A549 treated with dexamethasone at 1 μM for 4 hours (cell line): ENCODE data around the gene SFN. TPM values are rescaled to one million over a fixed set of nuclear protein-coding genes. Genes with fewer than 3 reads are reported as not detected.

Experiments used
- total RNA-seq: library from RNA; stranded (reverse); fragments of 200-300 nt; extraction: Qiagen RNA extraction; gene quantifications from 5 replicates; pipeline ENCODE4 v1.2.3, GENCODE V29; 2022

SFN gene
- 468 to 645 TPM (median 543 TPM) in 5 replicates for total RNA-seq

DNA sequence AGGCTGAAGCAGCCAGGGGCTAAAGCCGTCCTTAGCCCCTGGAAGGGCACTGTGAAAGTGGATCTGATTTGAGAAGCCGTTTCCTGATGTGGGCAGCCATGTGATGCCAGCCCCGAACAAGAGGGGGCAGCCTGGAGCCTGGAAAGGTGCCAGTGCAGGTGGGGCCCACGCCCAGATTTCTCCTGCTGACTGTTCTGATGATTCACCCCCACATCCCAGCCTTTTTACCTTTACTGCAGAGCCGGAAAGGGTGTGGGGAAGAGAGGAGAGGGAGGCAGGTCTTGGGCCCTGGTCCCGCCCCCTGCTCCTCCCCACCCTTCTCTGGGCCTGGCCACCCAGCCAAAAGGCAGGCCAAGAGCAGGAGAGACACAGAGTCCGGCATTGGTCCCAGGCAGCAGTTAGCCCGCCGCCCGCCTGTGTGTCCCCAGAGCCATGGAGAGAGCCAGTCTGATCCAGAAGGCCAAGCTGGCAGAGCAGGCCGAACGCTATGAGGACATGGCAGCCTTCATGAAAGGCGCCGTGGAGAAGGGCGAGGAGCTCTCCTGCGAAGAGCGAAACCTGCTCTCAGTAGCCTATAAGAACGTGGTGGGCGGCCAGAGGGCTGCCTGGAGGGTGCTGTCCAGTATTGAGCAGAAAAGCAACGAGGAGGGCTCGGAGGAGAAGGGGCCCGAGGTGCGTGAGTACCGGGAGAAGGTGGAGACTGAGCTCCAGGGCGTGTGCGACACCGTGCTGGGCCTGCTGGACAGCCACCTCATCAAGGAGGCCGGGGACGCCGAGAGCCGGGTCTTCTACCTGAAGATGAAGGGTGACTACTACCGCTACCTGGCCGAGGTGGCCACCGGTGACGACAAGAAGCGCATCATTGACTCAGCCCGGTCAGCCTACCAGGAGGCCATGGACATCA is at the start of gene SFN:
TSS of gene SFN (plus strand) at position 369 of the 904 bp plus-strand sequence. CDS start at position 433, 64 bp downstream.

DNA sequence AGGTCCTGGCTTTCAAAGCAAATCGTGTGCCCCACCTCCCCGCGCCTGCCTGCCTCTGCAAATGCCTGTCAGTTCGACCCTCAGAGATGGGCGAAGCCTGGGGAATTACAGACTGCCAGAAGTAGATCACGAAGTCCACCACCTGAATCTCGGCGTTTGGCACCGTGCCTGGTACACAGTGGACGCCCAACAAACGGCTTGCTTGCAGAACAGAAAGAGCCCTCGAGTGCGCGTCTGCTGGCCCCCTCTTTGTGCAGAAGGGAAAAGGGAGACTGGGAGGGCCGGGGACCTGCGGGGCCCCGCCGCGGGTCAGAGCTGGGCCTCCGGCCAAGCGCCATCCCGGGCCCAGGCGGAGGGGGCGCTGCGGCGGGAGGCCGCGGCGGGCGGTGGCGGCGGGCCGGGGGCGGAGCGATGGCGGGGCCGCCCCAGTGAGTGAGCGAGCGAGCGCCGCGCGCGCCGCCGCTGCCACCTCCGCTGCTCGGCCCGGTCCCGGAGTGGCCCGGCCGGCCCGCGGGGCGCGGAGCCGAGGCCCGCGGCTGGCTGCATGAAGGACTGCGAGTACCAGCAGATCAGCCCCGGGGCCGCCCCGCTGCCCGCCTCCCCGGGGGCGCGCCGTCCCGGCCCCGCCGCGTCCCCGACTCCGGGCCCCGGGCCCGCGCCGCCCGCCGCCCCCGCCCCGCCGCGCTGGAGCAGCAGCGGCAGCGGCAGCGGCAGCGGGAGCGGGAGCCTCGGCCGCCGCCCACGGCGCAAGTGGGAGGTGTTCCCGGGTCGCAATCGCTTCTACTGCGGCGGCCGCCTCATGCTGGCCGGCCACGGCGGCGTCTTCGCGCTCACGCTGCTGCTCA is 36.5 kb upstream of the SFN start, which contains the start of gene ZDHHC18:
TSS of gene ZDHHC18 (plus strand) at position 428 of the 845 bp plus-strand sequence. CDS start at position 545, 117 bp downstream.

DNA sequence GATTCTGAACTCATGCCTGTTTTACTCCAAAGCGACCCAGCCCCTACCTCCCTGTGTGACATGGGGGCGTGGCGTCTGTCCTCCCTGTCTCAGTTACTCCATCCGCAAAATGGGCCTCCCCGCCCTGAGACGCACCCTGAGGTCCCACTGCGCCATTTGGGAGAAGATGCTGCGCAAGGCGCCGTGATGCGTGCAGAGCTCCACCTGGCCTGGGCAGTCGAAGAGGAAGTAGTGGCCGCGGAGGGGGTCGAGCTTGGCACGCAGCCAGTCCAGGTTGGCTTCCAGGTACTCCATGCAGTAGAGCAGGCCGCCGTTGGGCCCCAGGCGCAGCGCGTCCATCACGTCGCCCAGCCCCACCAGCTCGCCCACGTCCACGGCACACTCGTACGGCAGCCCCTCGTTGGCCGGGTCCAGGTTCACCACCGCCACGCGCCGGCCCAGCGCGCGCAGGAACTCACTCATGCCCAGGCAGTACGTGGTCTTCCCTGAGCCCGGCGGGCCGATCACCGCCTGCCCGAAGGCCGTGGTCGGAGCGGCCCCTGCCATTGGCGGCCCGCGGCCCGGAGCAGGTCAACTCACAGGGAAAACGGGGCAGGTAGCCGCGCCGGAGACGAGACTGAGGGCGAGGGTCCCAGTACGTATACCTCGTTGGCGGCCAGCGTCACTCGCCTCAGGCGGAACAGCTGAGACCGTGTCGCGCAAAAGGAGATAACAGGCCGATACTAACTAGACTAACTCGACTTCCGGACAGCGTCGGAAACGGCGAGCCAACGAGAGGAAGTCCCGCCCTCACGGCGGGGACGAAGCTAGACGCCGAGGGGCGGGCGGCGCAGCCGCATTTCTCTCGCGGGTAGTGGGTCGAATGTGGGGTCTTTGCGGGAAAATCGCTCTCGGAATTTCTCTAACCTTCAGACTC is 26.9 kb downstream of the SFN start, which contains the start of gene GPN2:
TSS of gene GPN2 (minus strand) at position 733 of the 916 bp plus-strand sequence. CDS start at position 546, 187 bp downstream.

DNA sequence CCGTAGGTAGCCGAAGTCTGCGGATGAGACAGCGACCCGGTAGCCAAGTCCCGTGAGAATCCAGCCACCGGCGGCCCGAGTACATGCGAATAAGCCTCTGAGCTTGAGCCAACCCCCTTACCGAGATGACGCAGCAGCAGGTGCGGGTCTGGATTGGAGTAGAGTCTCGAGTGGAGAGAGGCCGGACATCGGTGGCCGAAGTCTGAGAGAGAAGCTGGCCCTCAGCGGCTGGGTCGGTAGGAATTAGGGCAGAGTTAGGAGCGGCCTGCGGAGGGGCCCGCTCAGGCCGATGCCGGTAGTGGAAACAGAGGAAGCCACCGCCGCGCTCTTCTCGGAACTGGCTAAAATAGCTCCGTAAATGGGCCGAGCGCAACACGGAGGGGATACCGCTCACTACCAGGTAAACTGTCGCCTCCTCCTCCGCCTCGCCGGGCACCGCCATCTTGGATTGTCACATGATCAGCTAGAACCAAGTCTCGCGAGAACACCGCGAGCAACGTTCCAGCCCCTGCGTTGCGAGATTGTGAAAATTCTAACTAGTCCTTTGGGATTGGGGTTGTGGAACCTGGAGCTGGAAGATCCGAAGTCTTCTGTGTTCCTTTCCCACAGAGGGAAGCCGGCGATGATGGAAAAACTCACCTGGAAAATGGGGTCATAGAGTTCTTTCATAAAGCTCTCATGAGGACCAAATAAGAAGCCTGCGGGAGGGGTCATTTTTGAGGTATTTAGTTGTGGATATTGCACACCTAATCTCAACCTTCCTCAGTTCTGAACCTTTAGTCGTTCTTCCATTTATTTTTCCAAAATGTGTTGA is 37.3 kb downstream of the SFN start, which contains the start of gene GPATCH3:
TSS of gene GPATCH3 (minus strand) at position 467 of the 814 bp plus-strand sequence. CDS start at position 442, 25 bp downstream.

Other genes starting within 250 kb of the SFN start
- gene ARID1A, start 167.1 kb upstream of the SFN start, total RNA-seq: 33.2 to 52.2 TPM (median 44.4 TPM) in 5 replicates
- gene PIGV, start 75.2 kb upstream of the SFN start, total RNA-seq: 5.3 to 7.2 TPM (median 6.4 TPM) in 5 replicates
- gene ZDHHC18, start 36.5 kb upstream of the SFN start, total RNA-seq: 36.4 to 47.5 TPM (median 46.7 TPM) in 5 replicates
- gene GPN2, start 27.1 kb downstream of the SFN start, total RNA-seq: 23.4 to 32.2 TPM (median 28.6 TPM) in 5 replicates
- 9.3 to 12.1 TPM (median 11.6 TPM) in 5 replicates for gene GPATCH3, start 37.3 kb downstream of the SFN start, total RNA-seq
- gene NR0B2, start 50.8 kb downstream of the SFN start, total RNA-seq: 0.09 to 0.11 TPM (median 0.10 TPM) in 3 of 5 replicates, not detected in the others
- 130 to 158 TPM (median 144 TPM) in 5 replicates for gene NUDC, start 58.6 kb downstream of the SFN start, total RNA-seq
- 0.15 to 0.31 TPM (median 0.26 TPM) in 5 replicates for gene KDF1, start 97.3 kb downstream of the SFN start, total RNA-seq
- 204 to 282 TPM (median 273 TPM) in 5 replicates for gene TRNP1, start 130.5 kb downstream of the SFN start, total RNA-seq
- 0.88 to 1.9 TPM (median 1.8 TPM) in 5 replicates for gene TENT5B, start 149.7 kb downstream of the SFN start, total RNA-seq